PC-3 (cell line): ENCODE measurements around the gene SFXN1. TPM values are rescaled to one million over a fixed set of nuclear protein-coding genes. Genes with fewer than 3 reads are reported as not detected.

Experiments used
- ATAC-seq: fragments of 200-7000 bp; cut with Tn5 transposase; 2 replicates; pipeline ENCODE4 v1.9.1; 2020; ENCODE audit warnings: mild to moderate bottlenecking, moderate library complexity
- BruUV-seq: library from RNA; stranded (reverse); fragments of 400-500 nt; replicated peaks from 2 replicates; lab custom pipeline; 2021; lab: Mats Ljungman, UMichigan
- CTCF ChIA-PET: fragments of 300-600 bp; sonication (Branson Sonifier 250); formaldehyde crosslinking; loops from one replicate; lab custom pipeline; 2022; ENCODE audit warnings: antibody characterized with exemption; lab: Charles Lee
- POLR2A ChIA-PET: fragments of 300-600 bp; sonication (Branson Sonifier 250); formaldehyde crosslinking; loops from one replicate; lab custom pipeline; 2022; ENCODE audit warnings: antibody characterized with exemption; ENCODE audit not compliant: unreplicated experiment; lab: Charles Lee
- DNase-seq: peaks from one replicate; pipeline ENCODE4 v3.0.0-alpha.2; 2015
- H2AFZ ChIP-seq: fragments of 300-600 bp; sonication (generic); 2 replicates; pipeline ENCODE4 v1.6.0; 2016; ENCODE audit warnings: antibody characterized with exemption, low read length
- H3F3A ChIP-seq: fragments of 300-600 bp; sonication (generic); one replicate; pipeline ENCODE4 v1.6.0; 2017; ENCODE audit warnings: antibody characterized with exemption, low read length, control low read depth, mild to moderate bottlenecking; ENCODE audit not compliant: unreplicated experiment
- H3K27ac ChIP-seq: fragments of 300-600 bp; sonication (generic); 2 replicates; pipeline ENCODE4 v1.5.1; 2016; ENCODE audit warnings: mild to moderate bottlenecking, low read length
- H3K27me3 ChIP-seq: fragments of 300-600 bp; sonication (generic); 2 replicates; pipeline ENCODE4 v1.6.1; 2016; ENCODE audit warnings: low read length, mixed read lengths
- H3K36me3 ChIP-seq: fragments of 300-600 bp; sonication (generic); 2 replicates; pipeline ENCODE4 v1.6.1; 2016; ENCODE audit warnings: low read depth, mixed run types, low read length, mixed read lengths
- H3K4me1 ChIP-seq: fragments of 300-600 bp; sonication (generic); 2 replicates; pipeline ENCODE4 v1.5.1; 2016; ENCODE audit warnings: low read length; ENCODE audit not compliant: insufficient read depth
- H3K4me2 ChIP-seq: fragments of 300-600 bp; sonication (generic); 2 replicates; pipeline ENCODE4 v1.6.0; 2016; ENCODE audit warnings: low read length
- H3K4me3 ChIP-seq: fragments of 300-600 bp; sonication (generic); 2 replicates; pipeline ENCODE4 v1.5.1; 2016; ENCODE audit warnings: mild to moderate bottlenecking, low read length, mixed read lengths
- H3K79me2 ChIP-seq: fragments of 300-600 bp; sonication (generic); 2 replicates; pipeline ENCODE4 v1.6.1; 2017; ENCODE audit warnings: low read length, mixed read lengths
- H3K9ac ChIP-seq: fragments of 300-600 bp; sonication (generic); 2 replicates; pipeline ENCODE4 v1.6.0; 2016; ENCODE audit warnings: mild to moderate bottlenecking, low read length
- H3K9me2 ChIP-seq: fragments of 300-600 bp; sonication (generic); replicated peaks from 2 replicates; pipeline ENCODE4 v1.6.1; 2016; ENCODE audit warnings: mixed run types, low read length, mixed read lengths
- H3K9me3 ChIP-seq: fragments of 300-600 bp; sonication (generic); 2 replicates; pipeline ENCODE4 v1.6.1; 2016; ENCODE audit warnings: low read length, mixed read lengths
- H4K20me1 ChIP-seq: fragments of 300-600 bp; sonication (generic); 2 replicates; pipeline ENCODE4 v1.6.1; 2016; ENCODE audit warnings: low read length, mixed read lengths
- EZH2 ChIP-seq: fragments of 300-600 bp; sonication (generic); IDR thresholded peaks from one replicate; pipeline ENCODE4 v1.6.1; 2017; ENCODE audit warnings: antibody characterized with exemption, mild to moderate bottlenecking, low read length; ENCODE audit not compliant: unreplicated experiment
- EZH2phosphoT487 ChIP-seq: fragments of 300-600 bp; sonication (generic); IDR thresholded peaks from 2 replicates; pipeline ENCODE4 v1.6.1; 2018; ENCODE audit warnings: mild to moderate bottlenecking, antibody characterized with exemption, low read length, borderline replicate concordance
- intact Hi-C: fragments of 100-400 bp; cut with micrococcal nuclease; formaldehyde crosslinking; loops from 2 replicates; pipeline ENCODE4 v1.9.0; 2023
- total RNA-seq: library from RNA; depleted of rRNA; stranded (reverse); fragments of >200 nt; gene quantifications from 2 replicates; pipeline ENCODE4 v1.2.3, GENCODE V29; 2014
- TF ChIP-seq, protein P1 (sequence below): fragments of 300-600 bp; sonication (generic); conservative IDR thresholded peaks from 2 replicates; pipeline ENCODE4 v1.5.1; 2017; ENCODE audit warnings: antibody characterized with exemption, low read depth, mild to moderate bottlenecking, low read length

The SFXN1 gene
- total RNA-seq, 1 experiment from 2014 or later = 46.5 TPM

DNA sequence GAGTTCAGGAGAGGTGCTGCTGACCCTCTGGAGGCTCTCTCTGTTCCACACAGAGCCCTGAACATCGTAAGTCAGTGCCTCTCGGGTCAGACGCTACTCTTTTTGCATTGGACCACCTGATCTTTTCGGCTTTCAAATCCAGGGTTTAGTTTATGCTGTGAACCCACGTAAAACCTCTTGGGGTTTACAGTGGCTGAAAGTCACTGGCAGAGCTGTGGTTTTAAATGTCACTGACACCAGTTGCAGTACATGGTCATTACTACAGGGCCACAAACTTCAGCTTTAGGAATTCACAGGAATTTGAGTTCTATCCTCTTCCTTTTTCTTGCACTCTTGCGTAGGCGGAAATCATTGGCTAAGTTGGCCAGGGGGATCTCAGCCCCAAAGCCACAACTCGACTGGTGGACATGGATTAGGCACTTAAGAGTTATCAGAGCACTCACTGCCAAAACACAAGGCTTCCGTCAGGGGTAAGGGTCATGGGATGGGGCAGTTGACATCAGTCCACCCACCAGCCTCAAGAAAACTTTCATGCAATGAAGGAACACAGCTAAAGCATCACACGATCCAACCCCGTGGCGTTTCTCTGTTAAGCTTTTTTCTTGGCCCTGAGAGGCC, 76.9 kb downstream of the SFXN1 start:
- H2AFZ ChIP-seq = no peak overlapping the region
- TF ChIP-seq, protein P1, sequence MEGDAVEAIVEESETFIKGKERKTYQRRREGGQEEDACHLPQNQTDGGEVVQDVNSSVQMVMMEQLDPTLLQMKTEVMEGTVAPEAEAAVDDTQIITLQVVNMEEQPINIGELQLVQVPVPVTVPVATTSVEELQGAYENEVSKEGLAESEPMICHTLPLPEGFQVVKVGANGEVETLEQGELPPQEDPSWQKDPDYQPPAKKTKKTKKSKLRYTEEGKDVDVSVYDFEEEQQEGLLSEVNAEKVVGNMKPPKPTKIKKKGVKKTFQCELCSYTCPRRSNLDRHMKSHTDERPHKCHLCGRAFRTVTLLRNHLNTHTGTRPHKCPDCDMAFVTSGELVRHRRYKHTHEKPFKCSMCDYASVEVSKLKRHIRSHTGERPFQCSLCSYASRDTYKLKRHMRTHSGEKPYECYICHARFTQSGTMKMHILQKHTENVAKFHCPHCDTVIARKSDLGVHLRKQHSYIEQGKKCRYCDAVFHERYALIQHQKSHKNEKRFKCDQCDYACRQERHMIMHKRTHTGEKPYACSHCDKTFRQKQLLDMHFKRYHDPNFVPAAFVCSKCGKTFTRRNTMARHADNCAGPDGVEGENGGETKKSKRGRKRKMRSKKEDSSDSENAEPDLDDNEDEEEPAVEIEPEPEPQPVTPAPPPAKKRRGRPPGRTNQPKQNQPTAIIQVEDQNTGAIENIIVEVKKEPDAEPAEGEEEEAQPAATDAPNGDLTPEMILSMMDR = no peak
- TF ChIP-seq EZH2 (no peak), EZH2phosphoT487 (no peak)
- DNase-seq (no peak), ATAC-seq (no peak)
- H3K4me3 ChIP-seq = no peak overlapping the region
- H3K27ac ChIP-seq = no peak overlapping the region
- H4K20me1 ChIP-seq = no peaks in the 10 kb centered on the region
- H3K9me3 ChIP-seq = no peaks in the 10 kb centered on the region
- BruUV-seq = no TSS peak
- no peaks in the 10 kb centered on the region for H3K9me2 ChIP-seq
- ChIA-PET CTCF (no interaction called here), POLR2A (no interaction called here)
- H3K79me2 ChIP-seq = no peaks in the 10 kb centered on the region
- H3K4me2 ChIP-seq = no peak overlapping the region
- H3K27me3 ChIP-seq = peaks cover 39% of the 10 kb centered on the region
- no peaks in the 10 kb centered on the region for H3K4me1 ChIP-seq
- no peaks in the 10 kb centered on the region for H3K36me3 ChIP-seq
- no peaks in the 10 kb centered on the region for H3F3A ChIP-seq
- H3K9ac ChIP-seq = no peak overlapping the region
- intact Hi-C loops = no loop called here

DNA sequence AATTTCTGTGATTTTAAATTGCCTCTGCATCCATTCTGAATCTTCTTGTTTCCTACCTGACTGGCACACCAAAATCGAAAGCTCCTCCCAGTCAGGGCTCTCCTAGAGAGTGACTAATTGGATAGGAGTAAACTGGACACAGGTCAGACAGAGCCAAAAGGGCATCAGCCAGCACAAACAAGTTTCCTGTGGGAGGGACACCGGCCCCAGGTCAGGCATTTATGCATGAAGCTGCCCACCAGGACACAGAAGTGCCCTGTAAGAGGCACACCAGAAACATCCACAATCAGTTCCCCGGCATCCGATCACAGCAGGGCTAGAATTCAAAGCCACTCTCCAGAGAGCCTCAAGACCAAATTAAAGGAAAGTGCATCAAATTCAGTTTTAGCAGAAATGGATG, 78.4 kb downstream of the SFXN1 start:
- H3K79me2 ChIP-seq = no peaks in the 10 kb centered on the region
- H3K4me2 ChIP-seq = no peak overlapping the region
- no peak overlapping the region for H3K4me3 ChIP-seq
- no peaks in the 10 kb centered on the region for H3K4me1 ChIP-seq
- H4K20me1 ChIP-seq = no peaks in the 10 kb centered on the region
- CTCF ChIA-PET = no interaction called here
- no peaks in the 10 kb centered on the region for H3K9me3 ChIP-seq
- H3K27me3 ChIP-seq = peaks cover 34% of the 10 kb centered on the region
- ATAC-seq (no peak), DNase-seq (no peak)
- no TSS peak for BruUV-seq
- H2AFZ ChIP-seq = no peak overlapping the region
- H3K9ac ChIP-seq = no peak overlapping the region
- no peaks in the 10 kb centered on the region for H3K36me3 ChIP-seq
- intact Hi-C loops = no loop called here
- no peak overlapping the region for H3K27ac ChIP-seq
- TF ChIP-seq EZH2phosphoT487 (no peak), EZH2 (no peak)
- TF ChIP-seq, protein P1 = no peak
- H3K9me2 ChIP-seq = no peaks in the 10 kb centered on the region
- POLR2A ChIA-PET = no interaction called here
- no peaks in the 10 kb centered on the region for H3F3A ChIP-seq

DNA sequence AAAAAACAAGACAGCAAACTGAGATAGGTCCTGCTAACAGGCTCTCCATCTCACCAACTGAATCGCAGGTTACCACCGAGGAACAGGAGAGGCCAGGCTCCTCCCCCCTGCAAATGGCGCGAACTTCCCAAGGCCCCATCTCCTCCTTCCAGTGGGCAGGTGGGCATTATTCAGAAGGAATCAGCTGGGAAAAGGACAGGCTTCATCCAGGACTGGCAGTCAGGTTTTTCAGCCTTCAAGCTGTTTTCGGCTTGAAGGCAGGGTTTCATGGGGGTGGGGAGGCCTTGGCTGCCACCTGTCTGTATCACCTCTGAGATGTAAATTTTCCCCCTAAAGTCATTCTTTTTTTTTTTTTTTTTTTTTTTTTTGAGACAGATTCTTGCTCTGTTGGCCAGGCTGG, 79.4 kb downstream of the SFXN1 start:
- DNase-seq = no peak
- CTCF ChIA-PET = no interaction called here

More for the DNA sequence above, 79.4 kb downstream of the SFXN1 start:
- no peak for ATAC-seq
- H3K27ac ChIP-seq = no peak overlapping the region
- POLR2A ChIA-PET = no interaction called here
- H4K20me1 ChIP-seq = no peaks in the 10 kb centered on the region
- no peak overlapping the region for H2AFZ ChIP-seq
- H3K79me2 ChIP-seq = no peaks in the 10 kb centered on the region
- intact Hi-C loops = no loop called here
- H3K4me3 ChIP-seq = no peak overlapping the region
- no peaks in the 10 kb centered on the region for H3F3A ChIP-seq
- no peaks in the 10 kb centered on the region for H3K9me2 ChIP-seq
- H3K36me3 ChIP-seq = no peaks in the 10 kb centered on the region
- no peaks in the 10 kb centered on the region for H3K9me3 ChIP-seq
- no peaks in the 10 kb centered on the region for H3K4me1 ChIP-seq
- no TSS peak for BruUV-seq
- no peak overlapping the region for H3K4me2 ChIP-seq
- TF ChIP-seq, protein P1 = no peak
- TF ChIP-seq EZH2 (no peak), EZH2phosphoT487 (no peak)
- no peak overlapping the region for H3K9ac ChIP-seq
- peaks cover 38% of the 10 kb centered on the region for H3K27me3 ChIP-seq
